GM23338 (cell line): ENCODE measurements around the gene IQCC. TPM values are rescaled to one million over a fixed set of nuclear protein-coding genes. Genes with fewer than 3 reads are reported as not detected.

Source experiments
- ATAC-seq: fragments of 200-7000 bp; cut with Tn5 transposase; 3 replicates; pipeline ENCODE4 v1.9.1; 2020
- DNase-seq: peaks from one replicate; pipeline ENCODE4 v3.0.0-alpha.2; 2015; ENCODE audit warnings: low spot score
- H2AFZ ChIP-seq: fragments of 200-600 bp; sonication (generic); 2 replicates; pipeline ENCODE4 v1.8.0; 2016; ENCODE audit warnings: antibody characterized with exemption, mild to moderate bottlenecking, moderate library complexity
- H3F3A ChIP-seq: fragments of 200-600 bp; sonication (generic); replicated peaks from 2 replicates; pipeline ENCODE4 v1.8.0; 2017; ENCODE audit warnings: antibody characterized with exemption, mixed run types, low read depth
- H3K27ac ChIP-seq: fragments of 200-600 bp; sonication (generic); 2 replicates; pipeline ENCODE4 v1.6.1; 2016; ENCODE audit warnings: low read depth
- H3K27me3 ChIP-seq: fragments of 200-600 bp; sonication (generic); 2 replicates; pipeline ENCODE4 v1.8.0; 2016; ENCODE audit warnings: mild to moderate bottlenecking, mixed run types, moderate library complexity; ENCODE audit not compliant: insufficient read depth
- H3K36me3 ChIP-seq: fragments of 200-600 bp; sonication (generic); 2 replicates; pipeline ENCODE4 v1.8.0; 2016; ENCODE audit warnings: mild to moderate bottlenecking; ENCODE audit not compliant: insufficient read depth
- H3K4me1 ChIP-seq: fragments of 200-600 bp; sonication (generic); 2 replicates; pipeline ENCODE4 v1.8.0; 2016; ENCODE audit warnings: mild to moderate bottlenecking, moderate library complexity; ENCODE audit not compliant: insufficient read depth
- H3K4me2 ChIP-seq: fragments of 200-600 bp; sonication (generic); 2 replicates; pipeline ENCODE4 v1.7.1; 2017; ENCODE audit warnings: mixed run types
- H3K4me3 ChIP-seq: fragments of 200-600 bp; sonication (generic); 2 replicates; pipeline ENCODE4 v1.6.1; 2016; ENCODE audit warnings: mixed run types
- H3K79me2 ChIP-seq: fragments of 200-600 bp; sonication (generic); replicated peaks from 2 replicates; pipeline ENCODE4 v1.8.0; 2017; ENCODE audit warnings: mild to moderate bottlenecking; ENCODE audit not compliant: insufficient read depth
- H3K9me2 ChIP-seq: fragments of 200-600 bp; sonication (generic); 2 replicates; pipeline ENCODE4 v1.8.0; 2017; ENCODE audit not compliant: insufficient read depth
- H4K20me1 ChIP-seq: fragments of 200-600 bp; sonication (generic); replicated peaks from 2 replicates; pipeline ENCODE4 v1.8.0; 2017; ENCODE audit warnings: mild to moderate bottlenecking; ENCODE audit not compliant: insufficient read depth
- H3K27ac Mint-ChIP-seq: 2 replicates; pipeline ENCODE4 v1.8.0; 2020; ENCODE audit warnings: inconsistent platforms, mild to moderate bottlenecking, moderate library complexity, mixed read lengths
- H3K27me3 Mint-ChIP-seq: 3 replicates; pipeline ENCODE4 v1.8.0; 2022; ENCODE audit warnings: low read depth, mild to moderate bottlenecking, moderate library complexity, mixed read lengths, inconsistent platforms; ENCODE audit not compliant: insufficient read depth, poor library complexity
- H3K36me3 Mint-ChIP-seq: 3 replicates; pipeline ENCODE4 v1.8.0; 2021; ENCODE audit warnings: low read depth, mild to moderate bottlenecking, inconsistent platforms, moderate library complexity, mixed read lengths
- H3K4me1 Mint-ChIP-seq: 3 replicates; pipeline ENCODE4 v1.8.0; 2020; ENCODE audit warnings: mild to moderate bottlenecking, inconsistent platforms, mixed read lengths
- H3K4me3 Mint-ChIP-seq: 3 replicates; pipeline ENCODE4 v1.8.0; 2021; ENCODE audit warnings: moderate library complexity, mild to moderate bottlenecking, inconsistent platforms, mixed read lengths
- H3K9me3 Mint-ChIP-seq: 3 replicates; pipeline ENCODE4 v1.8.0; 2020; ENCODE audit warnings: moderate library complexity, mild to moderate bottlenecking, inconsistent platforms, mixed read lengths
- CREB1 ChIP-seq: fragments of 250-450 bp; sonication (Bioruptor Pico); IDR thresholded peaks from 2 replicates; pipeline ENCODE4 v1.5.0; 2020; ENCODE audit warnings: low read depth, mild to moderate bottlenecking, moderate library complexity
- JUNB ChIP-seq: IDR thresholded peaks from one replicate; pipeline ENCODE4 v1.6.1; 2016; ENCODE audit warnings: antibody characterized with exemption; ENCODE audit not compliant: unreplicated experiment
- POLR2AphosphoS5 ChIP-seq: IDR thresholded peaks from 2 replicates; pipeline ENCODE4 v1.6.1; 2016; ENCODE audit warnings: antibody characterized with exemption, low read depth
- ZNF331 ChIP-seq: fragments of 250-450 bp; sonication (Bioruptor Pico); IDR thresholded peaks from 2 replicates; pipeline ENCODE4 v1.5.0; 2020; ENCODE audit warnings: low read depth, mild to moderate bottlenecking, moderate library complexity
- ZNF462 ChIP-seq: fragments of 250-450 bp; sonication (Bioruptor Pico); IDR thresholded peaks from 2 replicates; pipeline ENCODE4 v1.5.0; 2020; ENCODE audit warnings: mild to moderate bottlenecking, moderate library complexity
- polyA plus RNA-seq: library from polyadenylated mRNA; unstranded; fragments of >200 nt; fragmentation: Nextera tagmentation; extraction: Ambion mirVana; gene quantifications from 2 replicates; pipeline ENCODE4 v1.2.1, GENCODE V29; 2016
- total RNA-seq: library from RNA; depleted of rRNA; stranded (reverse); fragments of >200 nt; shearing (Covaris generic); gene quantifications from 2 replicates; pipeline ENCODE4 v1.2.3, GENCODE V29; 2014
- TF ChIP-seq, protein P1 (sequence below): IDR thresholded peaks from one replicate; pipeline ENCODE4 v1.6.1; 2018; ENCODE audit warnings: antibody characterized with exemption; ENCODE audit not compliant: unreplicated experiment

The IQCC gene
- total and polyA plus RNA-seq, 2 experiments from 2014 or later, result 1.7 to 3.5 TPM

- TF ChIP-seq, protein P1, sequence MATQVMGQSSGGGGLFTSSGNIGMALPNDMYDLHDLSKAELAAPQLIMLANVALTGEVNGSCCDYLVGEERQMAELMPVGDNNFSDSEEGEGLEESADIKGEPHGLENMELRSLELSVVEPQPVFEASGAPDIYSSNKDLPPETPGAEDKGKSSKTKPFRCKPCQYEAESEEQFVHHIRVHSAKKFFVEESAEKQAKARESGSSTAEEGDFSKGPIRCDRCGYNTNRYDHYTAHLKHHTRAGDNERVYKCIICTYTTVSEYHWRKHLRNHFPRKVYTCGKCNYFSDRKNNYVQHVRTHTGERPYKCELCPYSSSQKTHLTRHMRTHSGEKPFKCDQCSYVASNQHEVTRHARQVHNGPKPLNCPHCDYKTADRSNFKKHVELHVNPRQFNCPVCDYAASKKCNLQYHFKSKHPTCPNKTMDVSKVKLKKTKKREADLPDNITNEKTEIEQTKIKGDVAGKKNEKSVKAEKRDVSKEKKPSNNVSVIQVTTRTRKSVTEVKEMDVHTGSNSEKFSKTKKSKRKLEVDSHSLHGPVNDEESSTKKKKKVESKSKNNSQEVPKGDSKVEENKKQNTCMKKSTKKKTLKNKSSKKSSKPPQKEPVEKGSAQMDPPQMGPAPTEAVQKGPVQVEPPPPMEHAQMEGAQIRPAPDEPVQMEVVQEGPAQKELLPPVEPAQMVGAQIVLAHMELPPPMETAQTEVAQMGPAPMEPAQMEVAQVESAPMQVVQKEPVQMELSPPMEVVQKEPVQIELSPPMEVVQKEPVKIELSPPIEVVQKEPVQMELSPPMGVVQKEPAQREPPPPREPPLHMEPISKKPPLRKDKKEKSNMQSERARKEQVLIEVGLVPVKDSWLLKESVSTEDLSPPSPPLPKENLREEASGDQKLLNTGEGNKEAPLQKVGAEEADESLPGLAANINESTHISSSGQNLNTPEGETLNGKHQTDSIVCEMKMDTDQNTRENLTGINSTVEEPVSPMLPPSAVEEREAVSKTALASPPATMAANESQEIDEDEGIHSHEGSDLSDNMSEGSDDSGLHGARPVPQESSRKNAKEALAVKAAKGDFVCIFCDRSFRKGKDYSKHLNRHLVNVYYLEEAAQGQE, result no peak
- TF ChIP-seq CREB1 (CRISPR knock-in tag) (no peak), JUNB (no peak), ZNF462 (CRISPR knock-in tag) (no peak), POLR2AphosphoS5 (no peak)
Measured at GRCh38 chr1:32197074-32197473, 8.4 kb upstream of the IQCC start (continued).

DNA sequence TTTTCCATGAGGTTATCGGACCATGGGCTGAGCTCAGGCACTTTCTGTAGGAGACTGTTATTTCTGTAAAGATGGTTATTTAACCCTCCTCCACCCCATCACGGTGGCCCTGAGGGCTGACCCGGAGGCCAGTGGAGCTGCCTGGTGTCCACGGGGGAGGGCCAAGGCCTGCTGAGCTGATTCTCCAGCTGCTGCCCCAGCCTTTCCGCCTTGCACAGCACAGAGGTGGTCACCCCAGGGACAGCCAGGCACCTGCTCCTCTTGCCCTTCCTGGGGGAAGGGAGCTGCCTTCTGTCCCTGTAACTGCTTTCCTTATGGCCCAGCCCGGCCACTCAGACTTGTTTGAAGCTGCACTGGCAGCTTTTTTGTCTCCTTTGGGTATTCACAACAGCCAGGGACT, 7.6 kb upstream of the IQCC start:
- Histone ChIP-seq H3K27ac (no peak overlapping the region), H2AFZ (no peak overlapping the region), H3K79me2 (no peaks in the 10 kb centered on the region), H3K4me3 (no peak overlapping the region), H3K4me1 (peaks cover 28% of the 10 kb centered on the region), H3F3A (peaks cover 37% of the 10 kb centered on the region; the same call in 1 of the 2 replicates), H4K20me1 (peaks cover 4% of the 10 kb centered on the region), H3K9me2 (no peaks in the 10 kb centered on the region), H3K4me2 (no peak overlapping the region), H3K36me3 (peaks cover 32% of the 10 kb centered on the region), H3K27me3 (peaks cover 7% of the 10 kb centered on the region)
- no peak for ATAC-seq
- DNase-seq, result no peak
- peaks cover 30% of the 10 kb centered on the region for H3K27me3 Mint-ChIP-seq
- peaks cover 56% of the 10 kb centered on the region for H3K36me3 Mint-ChIP-seq
- H3K4me3 Mint-ChIP-seq, result no peak overlapping the region
- H3K27ac Mint-ChIP-seq, result no peak overlapping the region
- H3K9me3 Mint-ChIP-seq, result peaks cover 2% of the 10 kb centered on the region; the same call in 2 of the 3 replicates
- H3K4me1 Mint-ChIP-seq, result peaks cover 42% of the 10 kb centered on the region
- TF ChIP-seq ZNF331 (no peak), ZNF462 (CRISPR knock-in tag) (no peak), JUNB (no peak)
